ENCODE measurements around the gene CLEC2B. TPM values are rescaled to one million over a fixed set of nuclear protein-coding genes. Genes with fewer than 3 reads are reported as not detected.

CLEC2B gene
- total RNA-seq, 2 donors from 2014 or later = 4.1 to 6.0 TPM

DNA sequence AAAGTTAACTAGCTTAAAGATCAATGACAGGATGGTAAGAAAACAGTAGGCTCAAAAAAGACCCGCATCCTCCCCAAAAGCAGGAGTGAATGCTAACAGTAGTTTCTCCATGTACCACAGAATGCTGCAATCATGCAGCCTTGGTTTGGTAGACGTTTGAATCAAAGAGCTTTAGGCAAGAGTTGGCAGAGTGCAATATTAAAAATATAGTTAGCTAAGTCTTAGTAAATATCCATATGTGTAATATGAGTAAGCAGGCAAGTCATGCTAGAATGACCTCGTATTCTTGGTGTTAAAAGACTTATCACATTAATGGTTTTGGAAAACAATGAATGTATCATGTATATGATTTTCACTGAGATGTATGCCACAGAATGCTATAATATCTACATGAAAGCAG is 60.6 kb downstream of the CLEC2B start:
- no peak for DNase-seq (ENCODE audit: low spot score)
- no peak for TF ChIP-seq POLR2A (IDR thresholded peaks at IDR 0.05)
- no peak for TF ChIP-seq CTCF (IDR thresholded peaks at IDR 0.05)
- TF ChIP-seq POLR2AphosphoS5 (IDR thresholded peaks at IDR 0.05) = no peak
- H3K9me3 ChIP-seq = no peaks in the 10 kb centered on the region
- no peak overlapping the region for H3K4me3 ChIP-seq
- intact Hi-C loops (cut with DNase I) = no loop called here
- H3K4me1 ChIP-seq (replicated peaks) = no peaks in the 10 kb centered on the region
- H3K36me3 ChIP-seq = no peaks in the 10 kb centered on the region
- no peaks in the 10 kb centered on the region for H3K27me3 ChIP-seq (replicated peaks; ENCODE audit: insufficient read depth)
- H3K27ac ChIP-seq = no peak overlapping the region
- 60% methylated on average over 3 of the region's 3 CpGs for WGBS

DNA sequence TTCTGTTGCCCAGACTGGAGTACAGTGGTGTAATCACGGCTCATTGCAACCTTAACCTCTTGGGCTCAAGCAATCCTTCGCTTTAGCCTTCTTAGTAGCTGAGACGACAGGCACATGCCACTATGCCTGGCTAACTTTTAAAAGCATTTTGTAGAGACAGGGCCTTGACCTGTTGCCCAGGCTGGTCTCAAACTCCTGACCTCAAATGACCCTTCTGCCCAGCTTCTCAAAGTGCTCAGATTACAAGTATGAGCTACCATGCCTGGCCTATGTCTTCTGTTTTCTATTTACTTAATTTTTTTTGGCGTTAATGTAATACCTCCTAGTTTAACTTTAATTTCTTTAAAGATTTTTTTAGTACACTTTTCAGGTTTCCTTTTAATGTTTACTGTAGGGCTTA is 62.4 kb downstream of the CLEC2B start:
- Histone ChIP-seq H3K27me3 (replicated peaks; ENCODE audit: insufficient read depth) (no peaks in the 10 kb centered on the region), H3K4me3 (no peak overlapping the region), H3K27ac (no peak overlapping the region), H3K9me3 (no peaks in the 10 kb centered on the region), H3K4me1 (replicated peaks) (no peaks in the 10 kb centered on the region), H3K36me3 (no peaks in the 10 kb centered on the region)
- intact Hi-C loops (cut with DNase I) = no loop called here
- WGBS = 61% methylated on average over 4 of the region's 4 CpGs
- DNase-seq (ENCODE audit: low spot score) = no peak
- TF ChIP-seq CTCF (IDR thresholded peaks at IDR 0.05) = no peak

GRCh38 chr12:9805883-9806282 is 63.3 kb downstream of the CLEC2B start:
- Histone ChIP-seq H3K9me3 (no peaks in the 10 kb centered on the region), H3K4me1 (replicated peaks) (no peaks in the 10 kb centered on the region), H3K27ac (no peak overlapping the region), H3K27me3 (replicated peaks; ENCODE audit: insufficient read depth) (no peaks in the 10 kb centered on the region), H3K4me3 (no peak overlapping the region), H3K36me3 (no peaks in the 10 kb centered on the region)
- no peak for TF ChIP-seq POLR2A (IDR thresholded peaks at IDR 0.05)
- TF ChIP-seq POLR2AphosphoS5 (IDR thresholded peaks at IDR 0.05) = no peak
- TF ChIP-seq CTCF (IDR thresholded peaks at IDR 0.05) = no peak
- 94% methylated on average over 2 of the region's 2 CpGs for WGBS
- intact Hi-C loops (cut with DNase I) = no loop called here
- DNase-seq (ENCODE audit: low spot score) = no peak

Other genes with a start within 250 kb of the CLEC2B start
- 10 to 100 TPM in 1 of 2 donors, 1 to 10 TPM in 1; 4.1 to 19.9 TPM for gene CLEC2D, start 199.6 kb downstream of the CLEC2B start, total RNA-seq
- gene CLECL1, start 136.3 kb downstream of the CLEC2B start, total RNA-seq = not detected
- 1 to 10 TPM; 1.9 to 2.2 TPM for gene CD69, start 108.5 kb downstream of the CLEC2B start, total RNA-seq
- not detected for gene KLRF1, start 41.9 kb downstream of the CLEC2B start, total RNA-seq
- not detected for gene KLRF2, start 12.1 kb upstream of the CLEC2B start, total RNA-seq
- not detected for gene CLEC2A, start 63.0 kb upstream of the CLEC2B start, total RNA-seq
- under 1 TPM in 1 of 2 donors, not detected in 1; 0.18 TPM for gene CLEC12A, start 102.1 kb upstream of the CLEC2B start, total RNA-seq
- 1 to 10 TPM in 1 of 2 donors, not detected in 1; 1.5 TPM for gene CLEC1B, start 129.8 kb upstream of the CLEC2B start, total RNA-seq
- 10 to 100 TPM in 1 of 2 donors, under 1 TPM in 1; 0.05 to 47.9 TPM for gene CLEC12B, start 141.3 kb upstream of the CLEC2B start, total RNA-seq
- under 1 TPM in 1 of 2 donors, not detected in 1; 0.32 TPM for gene CLEC9A, start 161.3 kb upstream of the CLEC2B start, total RNA-seq
- gene CLEC1A, start 229.6 kb upstream of the CLEC2B start, total RNA-seq = 1 to 10 TPM; 1.5 to 3.5 TPM